Measurements from ENCODE around the gene MTCL3. TPM values are rescaled to one million over a fixed set of nuclear protein-coding genes. Genes with fewer than 3 reads are reported as not detected.
"Not testable (repeated sequence)": the region's sequence is repeated elsewhere in the genome, so short reads cannot be mapped to it uniquely, and the experiment has no call there.

Gene MTCL3

DNA sequence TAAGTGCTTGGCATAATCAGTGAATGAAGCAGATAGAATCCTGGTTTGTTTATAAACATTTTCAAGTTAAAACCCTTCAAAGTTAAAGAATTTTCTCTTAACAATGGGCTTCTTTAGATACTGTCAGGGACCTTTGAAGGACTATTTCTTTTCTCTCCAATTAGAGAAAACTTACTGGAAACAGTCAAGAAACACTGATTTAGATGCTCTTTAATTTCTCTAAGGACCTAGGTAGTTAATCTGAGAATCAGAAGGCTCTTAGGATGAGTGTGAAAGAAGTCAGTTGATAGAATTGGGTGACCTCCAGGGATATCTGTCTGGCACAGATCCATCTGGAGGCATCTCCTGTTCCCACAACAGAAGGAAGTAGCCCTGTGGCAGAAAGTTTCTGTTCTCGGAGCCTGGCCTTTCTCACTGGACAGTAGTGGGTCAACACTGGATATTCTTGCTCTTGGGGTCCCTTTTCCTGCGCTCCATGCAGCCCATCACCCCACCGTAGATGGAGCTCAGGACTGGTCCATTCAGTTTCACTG, 82.5 kb downstream of the MTCL3 start:
- no peak overlapping the region for H3K27ac ChIP-seq (ENCODE audit: insufficient read depth, low read length, poor library complexity, severe bottlenecking)
- Mint-ChIP-seq H3K36me3 (no peaks in the 10 kb centered on the region), H3K4me1 (no peaks in the 10 kb centered on the region), H3K27me3 (peaks cover 5% of the 10 kb centered on the region), H3K27ac (peak overlapping the region in 1 of 3 donors; percentile 41), H3K9me3 (no peaks in the 10 kb centered on the region), H3K4me3 (no peak overlapping the region)
- no peaks in the 10 kb centered on the region for H3K9me3 ChIP-seq (ENCODE audit: control insufficient read depth in 2 of 2, low read length in 2 of 2)
- no peak overlapping the region for H3K4me3 ChIP-seq (ENCODE audit: low read depth, low read length)
- H3K27me3 ChIP-seq (ENCODE audit: control insufficient read depth, insufficient read depth, low read length) = no peaks in the 10 kb centered on the region
- no peaks in the 10 kb centered on the region for H3K4me1 ChIP-seq (ENCODE audit: control insufficient read depth, insufficient read depth, low read length, poor library complexity, severe bottlenecking)
- DNase-seq (no peak), ATAC-seq (ENCODE audit: low read depth in 2 of 2) (no peak)
- no peaks in the 10 kb centered on the region for H3K36me3 ChIP-seq (ENCODE audit: control insufficient read depth, insufficient read depth, low read length)

DNA sequence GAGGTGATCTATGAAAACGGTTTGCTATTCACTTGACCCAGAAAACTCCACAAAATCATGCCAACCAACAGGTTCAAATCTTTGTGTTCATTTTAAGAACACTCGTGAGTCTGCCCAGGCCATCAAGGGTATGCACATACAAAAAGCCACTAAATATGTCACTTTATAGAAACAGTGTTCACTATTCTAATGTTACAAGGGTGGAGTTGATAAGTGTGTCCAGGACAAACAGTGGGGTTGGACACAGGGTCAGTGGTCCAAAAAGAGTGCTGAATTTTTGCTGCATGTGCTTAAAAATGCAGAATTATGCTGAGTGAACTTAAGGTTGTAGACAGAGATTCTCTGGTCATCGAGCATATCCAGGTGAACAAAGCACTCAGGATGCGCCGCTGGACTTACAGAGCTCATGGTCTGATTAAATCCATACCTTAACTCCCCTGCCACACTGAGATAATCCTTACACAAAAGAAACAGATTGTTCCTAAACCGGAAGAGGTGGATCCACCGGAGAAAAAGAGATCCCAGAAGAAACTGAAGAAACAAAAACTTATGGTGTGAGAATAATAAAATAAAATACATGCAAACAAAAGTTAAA, 83.4 kb downstream of the MTCL3 start:
- H3K27me3 ChIP-seq (ENCODE audit: control insufficient read depth, insufficient read depth, low read length) = no peaks in the 10 kb centered on the region
- H3K27ac ChIP-seq (ENCODE audit: insufficient read depth, low read length, poor library complexity, severe bottlenecking) = no peak overlapping the region
- H3K4me3 ChIP-seq (ENCODE audit: low read depth, low read length) = no peak overlapping the region
- Mint-ChIP-seq H3K4me3 (no peak overlapping the region), H3K9me3 (no peaks in the 10 kb centered on the region), H3K36me3 (no peaks in the 10 kb centered on the region), H3K27ac (no peak overlapping the region), H3K4me1 (no peaks in the 10 kb centered on the region), H3K27me3 (peaks cover 5% of the 10 kb centered on the region)
- H3K9me3 ChIP-seq (ENCODE audit: control insufficient read depth in 2 of 2, low read length in 2 of 2) = no peaks in the 10 kb centered on the region
- no peaks in the 10 kb centered on the region for H3K4me1 ChIP-seq (ENCODE audit: control insufficient read depth, insufficient read depth, low read length, poor library complexity, severe bottlenecking)
- H3K36me3 ChIP-seq (ENCODE audit: control insufficient read depth, insufficient read depth, low read length) = no peaks in the 10 kb centered on the region
- ATAC-seq (ENCODE audit: low read depth in 2 of 2) (no peak), DNase-seq (no peak)

DNA sequence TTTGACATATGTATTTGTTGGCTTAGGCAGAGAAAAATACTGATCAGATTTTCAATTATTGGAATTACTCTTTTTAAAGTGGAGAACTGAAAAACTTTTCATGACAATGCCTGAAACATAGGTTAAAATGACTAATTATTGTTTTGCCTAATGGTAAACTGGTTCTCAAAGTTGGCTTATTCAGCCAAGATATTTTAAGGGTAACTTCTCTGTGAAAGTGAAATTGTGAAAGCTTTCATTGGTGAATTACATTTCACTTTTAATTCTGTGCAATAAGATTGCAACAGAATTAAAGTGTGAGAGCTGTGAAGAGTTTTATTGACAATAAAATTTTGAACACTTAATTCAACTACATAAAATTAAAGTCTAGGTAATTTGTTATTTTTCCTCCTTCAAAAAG, 84.5 kb downstream of the MTCL3 start:
- Mint-ChIP-seq H3K4me3 (no peak overlapping the region), H3K9me3 (peaks cover 0 to under 1% (median 0%) of the 10 kb centered on the region in 7 donors), H3K27me3 (peaks cover 5% of the 10 kb centered on the region), H3K27ac (no peak overlapping the region), H3K36me3 (no peaks in the 10 kb centered on the region), H3K4me1 (no peaks in the 10 kb centered on the region)
- H3K27me3 ChIP-seq (ENCODE audit: control insufficient read depth, insufficient read depth, low read length) = no peaks in the 10 kb centered on the region
- H3K36me3 ChIP-seq (ENCODE audit: control insufficient read depth, insufficient read depth, low read length) = no peaks in the 10 kb centered on the region
- H3K4me1 ChIP-seq (ENCODE audit: control insufficient read depth, insufficient read depth, low read length, poor library complexity, severe bottlenecking) = no peaks in the 10 kb centered on the region
- ATAC-seq (ENCODE audit: low read depth in 2 of 2) = no peak
- no peaks in the 10 kb centered on the region for H3K9me3 ChIP-seq (ENCODE audit: control insufficient read depth in 2 of 2, low read length in 2 of 2)
- no peak for DNase-seq
- H3K4me3 ChIP-seq (ENCODE audit: low read depth, low read length) = no peak overlapping the region
- no peak overlapping the region for H3K27ac ChIP-seq (ENCODE audit: insufficient read depth, low read length, poor library complexity, severe bottlenecking)

DNA sequence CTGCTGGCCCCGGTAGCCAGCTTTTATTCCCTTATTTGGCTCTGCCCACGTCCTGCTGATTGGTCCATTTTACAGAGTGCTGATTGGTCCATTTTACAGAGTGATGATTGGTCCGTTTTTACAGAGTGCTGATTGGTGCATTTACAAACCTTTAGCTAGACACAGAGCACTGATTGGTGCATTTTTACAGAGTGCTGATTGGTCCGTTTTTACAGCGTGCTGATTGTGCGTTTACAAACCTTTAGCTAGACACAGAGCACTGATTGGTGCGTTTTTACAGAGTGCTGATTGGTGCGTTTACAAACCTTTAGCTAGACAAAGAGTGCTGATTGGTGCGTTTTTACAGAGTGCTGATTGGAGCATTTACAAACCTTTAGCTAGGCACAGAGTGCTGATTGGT, 90.6 kb downstream of the MTCL3 start:
- H3K9me3 ChIP-seq (ENCODE audit: control insufficient read depth in 2 of 2, low read length in 2 of 2); H3K4me3 ChIP-seq (ENCODE audit: low read depth, low read length); H3K4me1 ChIP-seq (ENCODE audit: control insufficient read depth, insufficient read depth, low read length, poor library complexity, severe bottlenecking); H3K4me1 Mint-ChIP-seq; H3K36me3 Mint-ChIP-seq; H3K36me3 ChIP-seq (ENCODE audit: control insufficient read depth, insufficient read depth, low read length); DNase-seq; H3K27ac ChIP-seq (ENCODE audit: insufficient read depth, low read length, poor library complexity, severe bottlenecking); H3K27ac Mint-ChIP-seq; H3K27me3 ChIP-seq (ENCODE audit: control insufficient read depth, insufficient read depth, low read length); H3K9me3 Mint-ChIP-seq; H3K4me3 Mint-ChIP-seq; H3K27me3 Mint-ChIP-seq; ATAC-seq (ENCODE audit: low read depth in 2 of 2): not testable (repeated sequence)

DNA sequence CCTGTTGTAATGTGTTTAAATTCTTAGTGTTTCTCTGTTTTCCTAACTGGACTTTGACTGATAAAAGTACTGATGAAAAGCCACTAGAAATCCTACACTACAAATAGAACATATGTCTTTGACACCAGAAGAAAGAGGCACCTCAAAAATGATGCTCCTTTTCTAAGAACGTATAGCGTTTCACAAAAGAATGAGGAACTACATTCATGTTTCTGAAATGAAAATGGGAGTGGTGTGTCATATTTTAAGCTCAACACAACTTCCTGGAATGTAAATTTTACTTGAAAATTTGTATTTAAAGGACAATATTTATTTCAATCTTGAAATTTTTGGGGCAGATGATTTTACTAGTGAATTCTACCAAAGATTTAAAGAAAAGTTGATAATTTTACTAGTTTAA, 95.2 kb downstream of the MTCL3 start:
- no peaks in the 10 kb centered on the region for H3K36me3 ChIP-seq (ENCODE audit: control insufficient read depth, insufficient read depth, low read length)
- H3K4me1 Mint-ChIP-seq = peaks cover 0 to 6% (median 1%) of the 10 kb centered on the region in 4 donors
- no peaks in the 10 kb centered on the region for H3K4me1 ChIP-seq (ENCODE audit: control insufficient read depth, insufficient read depth, low read length, poor library complexity, severe bottlenecking)
- ATAC-seq (ENCODE audit: low read depth in 2 of 2) (no peak), DNase-seq (no peak)
- no peak overlapping the region for H3K4me3 Mint-ChIP-seq
- H3K27ac ChIP-seq (ENCODE audit: insufficient read depth, low read length, poor library complexity, severe bottlenecking) = no peak overlapping the region
- H3K9me3 ChIP-seq (ENCODE audit: control insufficient read depth in 2 of 2, low read length in 2 of 2) = no peaks in the 10 kb centered on the region
- H3K9me3 Mint-ChIP-seq = peaks cover 0 to 5% (median 0%) of the 10 kb centered on the region in 7 donors
- no peaks in the 10 kb centered on the region for H3K27me3 ChIP-seq (ENCODE audit: control insufficient read depth, insufficient read depth, low read length)
- no peak overlapping the region for H3K4me3 ChIP-seq (ENCODE audit: low read depth, low read length)
- peak overlapping the region in 1 of 3 donors; percentile 48 for H3K27ac Mint-ChIP-seq
- peaks cover 4% of the 10 kb centered on the region for H3K27me3 Mint-ChIP-seq
- no peaks in the 10 kb centered on the region for H3K36me3 Mint-ChIP-seq

Other genes with a start within 250 kb of the MTCL3 start
- gene ECHDC1, start 175.7 kb downstream of the MTCL3 start, total RNA-seq = 22.8 TPM
- gene ECHDC1, start 175.7 kb downstream of the MTCL3 start, polyA plus RNA-seq = 10 to 100 TPM; 54.6 to 71.7 (median 62.6) TPM
- 5.8 TPM for gene KIAA0408, start 59.9 kb downstream of the MTCL3 start, total RNA-seq
- under 1 TPM in 3 of 4 donors, not detected in 1; 0.24 to 0.68 (median 0.66) TPM for gene KIAA0408, start 59.9 kb downstream of the MTCL3 start, polyA plus RNA-seq
- not detected for gene C6orf58, start 57.8 kb upstream of the MTCL3 start, total RNA-seq
- not detected for gene C6orf58, start 57.8 kb upstream of the MTCL3 start, polyA plus RNA-seq